Measurements from ENCODE around the gene CUBN. TPM values are rescaled to one million over a fixed set of nuclear protein-coding genes. Genes with fewer than 3 reads are reported as not detected.

The CUBN gene
- 1 to 10 TPM; 3.2 to 3.7 TPM for total RNA-seq

DNA sequence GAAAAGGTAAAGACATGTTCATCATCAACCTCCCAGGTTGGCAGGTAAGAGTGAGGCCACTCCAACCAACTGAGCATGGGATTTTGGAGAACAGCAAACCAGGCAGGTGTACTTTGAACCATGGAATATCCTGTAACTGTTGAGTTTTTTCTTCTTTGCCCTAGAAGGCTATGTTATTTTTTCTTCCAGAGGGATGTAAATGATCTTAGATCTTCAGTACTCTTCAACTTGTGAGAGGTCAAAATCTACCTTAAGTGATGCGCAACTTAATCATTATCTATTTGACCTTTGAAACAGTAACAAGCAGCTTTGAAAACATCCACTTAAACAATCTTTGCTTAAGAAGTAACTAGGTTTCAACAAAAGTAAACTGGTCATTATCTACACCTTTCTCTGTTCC lies at the start of gene CUBN:
TSS of gene CUBN (minus strand) at position 71 of the 400 bp plus-strand sequence. CDS start at position 25, 46 bp downstream.
- Mint-ChIP-seq H3K4me1 (peaks cover 18% of the 10 kb centered on the region), H3K4me3 (no peak within 1 kb of the TSS), H3K27me3 (no peaks in the 10 kb centered on the region), H3K27ac (no peak within 1 kb of the TSS), H3K36me3 (peaks cover 5% of the 10 kb centered on the region), H3K9me3 (no peaks in the 10 kb centered on the region)
- POLR2A ChIA-PET = no interaction called here
- DNase-seq = no peak
- no peak for ATAC-seq (ENCODE audit: low read depth)

DNA sequence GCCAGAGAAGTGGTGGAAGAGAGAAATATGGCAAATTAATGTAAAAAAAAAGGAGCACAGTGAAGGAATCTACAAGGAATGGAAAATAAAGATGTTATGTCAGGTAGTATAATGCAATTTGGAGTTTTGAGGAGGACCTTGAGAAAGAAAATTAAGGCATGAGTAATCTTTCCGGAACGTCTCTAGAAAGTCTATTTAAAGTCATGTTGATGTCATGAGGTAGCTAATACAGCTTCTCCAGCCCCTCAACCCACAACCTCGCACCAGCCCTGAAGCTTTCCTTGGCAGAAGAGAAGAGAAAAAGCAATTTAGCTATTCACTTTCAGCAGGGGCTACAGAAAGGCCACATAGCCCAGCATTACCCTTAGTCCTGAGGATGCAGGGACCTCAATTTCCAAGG lies 49.4 kb upstream of the CUBN start:
- POLR2A ChIA-PET = interaction anchor here (0.7 kb wide), 1 partner anchor 27 kb away, joined by 3 read pairs; no protein-coding TSS in a partner anchor
- Mint-ChIP-seq H3K4me3 (no peak overlapping the region), H3K27ac (no peak overlapping the region), H3K36me3 (peaks cover 3% of the 10 kb centered on the region), H3K4me1 (peaks cover 19% of the 10 kb centered on the region), H3K27me3 (no peaks in the 10 kb centered on the region), H3K9me3 (no peaks in the 10 kb centered on the region)
- no peak for ATAC-seq (ENCODE audit: low read depth)
- DNase-seq = no peak

DNA sequence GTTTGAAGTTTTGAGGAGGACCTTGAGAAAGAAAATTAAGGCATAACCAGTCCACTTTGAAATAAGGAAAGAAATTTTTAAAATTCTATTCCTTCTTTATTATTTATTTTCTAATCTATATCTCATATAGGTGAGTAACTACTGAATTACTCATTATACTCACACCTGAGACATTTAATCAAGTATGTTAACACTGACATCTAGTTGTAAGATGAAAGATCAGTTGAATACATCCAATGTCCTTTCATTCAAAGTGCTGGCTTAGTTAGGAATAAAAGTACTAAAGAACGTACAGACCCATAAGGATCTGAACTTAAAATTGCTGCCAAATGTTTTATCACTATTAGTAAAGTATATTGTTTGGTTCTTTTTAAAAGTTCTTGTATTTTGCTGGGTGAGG lies 48.4 kb upstream of the CUBN start:
- ATAC-seq (ENCODE audit: low read depth) = no peak
- POLR2A ChIA-PET = interaction anchor here (0.6 to 1.1 kb wide), 2 partner anchors 10 to 23 kb away, joined by 3 to 4 read pairs; partner anchors contain the start of gene TRDMT1

DNA sequence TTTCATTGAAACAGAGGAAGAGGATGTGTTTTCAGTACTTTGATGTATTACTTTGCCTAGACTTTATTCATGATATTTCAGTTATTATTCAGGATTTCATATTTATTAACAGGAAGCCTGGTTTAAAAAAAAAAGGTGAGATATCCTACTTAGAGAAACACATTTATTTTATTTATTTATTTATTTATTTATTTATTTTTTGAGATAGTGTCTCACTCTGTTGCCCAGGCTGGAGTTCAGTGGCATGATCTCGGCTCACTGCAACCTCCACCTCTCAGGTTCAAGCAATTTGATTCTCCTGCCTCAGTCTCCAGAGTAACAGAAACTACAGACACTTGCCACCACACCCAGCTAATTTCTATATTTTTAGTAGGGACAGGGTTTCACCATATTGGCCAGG lies 47.4 kb upstream of the CUBN start:
- ATAC-seq (ENCODE audit: low read depth) = no peak

More for the DNA sequence above, 48.4 kb upstream of the CUBN start:
- peaks cover 21% of the 10 kb centered on the region for H3K4me1 Mint-ChIP-seq
- H3K4me3 Mint-ChIP-seq = no peak overlapping the region
- peaks cover 2% of the 10 kb centered on the region for H3K9me3 Mint-ChIP-seq
- H3K27ac Mint-ChIP-seq = no peak overlapping the region
- H3K27me3 Mint-ChIP-seq = no peaks in the 10 kb centered on the region
- no peak for DNase-seq
- H3K36me3 Mint-ChIP-seq = peaks cover 6% of the 10 kb centered on the region

DNA sequence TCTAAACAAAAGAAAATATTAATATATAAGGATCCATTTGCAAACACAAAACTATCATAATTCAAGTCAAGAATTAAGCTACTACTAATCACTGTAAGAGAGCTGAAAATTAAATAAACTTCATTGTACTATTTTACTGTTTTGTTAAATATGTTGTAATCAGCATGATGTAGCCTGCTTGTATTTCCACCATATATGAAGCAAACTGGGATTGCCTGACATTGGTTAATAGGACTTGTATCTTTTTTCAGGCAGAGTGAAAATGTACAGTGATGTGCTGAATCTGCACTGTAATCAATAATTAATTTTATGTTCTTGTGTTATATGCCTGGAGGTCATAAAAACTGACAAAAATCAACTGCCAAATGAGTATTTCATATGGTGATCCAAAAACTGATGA lies 46.5 kb upstream of the CUBN start:
- Mint-ChIP-seq H3K27ac (no peak overlapping the region), H3K4me1 (peaks cover 18% of the 10 kb centered on the region), H3K36me3 (peaks cover 10% of the 10 kb centered on the region), H3K9me3 (peaks cover 2% of the 10 kb centered on the region), H3K4me3 (no peak overlapping the region), H3K27me3 (no peaks in the 10 kb centered on the region)
- POLR2A ChIA-PET = interaction anchor here (1.7 kb wide), 1 partner anchor 54 kb away, joined by 12 read pairs; no protein-coding TSS in a partner anchor
- no peak for ATAC-seq (ENCODE audit: low read depth)
- DNase-seq = no peak

More for the DNA sequence above, 47.4 kb upstream of the CUBN start:
- H3K4me3 Mint-ChIP-seq = no peak overlapping the region
- peaks cover 2% of the 10 kb centered on the region for H3K9me3 Mint-ChIP-seq
- DNase-seq = no peak
- POLR2A ChIA-PET = interaction anchor here (1.1 kb wide), 1 partner anchor 24 kb away, joined by 3 read pairs; the partner anchor contains the start of gene TRDMT1
- no peak overlapping the region for H3K27ac Mint-ChIP-seq
- H3K4me1 Mint-ChIP-seq = peaks cover 21% of the 10 kb centered on the region
- H3K27me3 Mint-ChIP-seq = no peaks in the 10 kb centered on the region
- H3K36me3 Mint-ChIP-seq = peaks cover 6% of the 10 kb centered on the region

DNA sequence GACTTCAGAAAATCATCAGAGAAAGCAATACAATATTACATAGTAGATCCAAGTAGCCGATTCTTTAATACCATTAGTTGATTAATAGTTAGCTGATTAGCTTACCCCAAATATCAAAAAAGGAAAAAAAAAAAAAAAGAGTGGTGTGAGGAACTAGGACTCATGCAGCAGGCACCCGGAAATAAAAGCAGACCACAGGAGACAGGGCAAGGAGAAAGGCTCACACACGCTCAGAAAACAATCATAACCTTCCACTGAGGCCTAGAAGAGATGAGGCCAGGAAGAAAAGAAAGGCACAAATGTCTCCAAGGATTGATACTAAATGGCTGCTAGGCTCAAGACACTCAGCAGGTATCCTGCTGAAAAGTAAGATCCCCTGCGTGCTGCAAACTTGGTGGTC lies 45.9 kb upstream of the CUBN start:
- H3K4me3 Mint-ChIP-seq = peak overlapping the region; percentile 60
- no peaks in the 10 kb centered on the region for H3K27me3 Mint-ChIP-seq
- peaks cover 2% of the 10 kb centered on the region for H3K9me3 Mint-ChIP-seq
- H3K36me3 Mint-ChIP-seq = peaks cover 8% of the 10 kb centered on the region
- POLR2A ChIA-PET = interaction anchor here (1.7 kb wide), 1 partner anchor 54 kb away, joined by 12 read pairs; no protein-coding TSS in a partner anchor
- peak overlapping the region; percentile 63 for H3K27ac Mint-ChIP-seq
- H3K4me1 Mint-ChIP-seq = peaks cover 17% of the 10 kb centered on the region
- ATAC-seq (ENCODE audit: low read depth) (peak; percentile 87), DNase-seq (no peak)

DNA sequence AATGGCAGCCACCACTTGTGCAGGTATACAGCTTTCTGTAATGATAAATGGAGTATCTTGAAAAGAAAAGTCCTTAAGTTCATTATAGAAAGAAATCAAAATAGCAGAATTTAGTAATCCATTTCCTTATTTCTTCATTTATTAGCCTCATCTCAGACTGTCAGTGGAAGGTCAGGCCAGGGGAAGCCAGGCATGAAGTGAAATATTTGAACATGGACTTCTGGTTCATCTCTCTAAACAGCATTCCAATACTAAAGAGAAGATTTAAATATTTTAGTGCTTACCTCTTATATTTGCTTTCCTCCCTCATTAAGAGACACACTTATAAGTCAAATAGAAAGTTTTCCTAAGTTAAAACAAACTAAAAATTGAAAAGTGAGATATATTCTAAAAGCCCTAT lies 45.0 kb upstream of the CUBN start:
- POLR2A ChIA-PET = interaction anchor here (1.7 kb wide), 1 partner anchor 55 kb away, joined by 12 read pairs; no protein-coding TSS in a partner anchor
- H3K36me3 Mint-ChIP-seq = peaks cover 8% of the 10 kb centered on the region
- H3K9me3 Mint-ChIP-seq = peaks cover 2% of the 10 kb centered on the region
- DNase-seq (no peak), ATAC-seq (ENCODE audit: low read depth) (no peak)
- no peaks in the 10 kb centered on the region for H3K27me3 Mint-ChIP-seq
- peaks cover 22% of the 10 kb centered on the region for H3K4me1 Mint-ChIP-seq
- H3K27ac Mint-ChIP-seq = no peak overlapping the region
- no peak overlapping the region for H3K4me3 Mint-ChIP-seq

DNA sequence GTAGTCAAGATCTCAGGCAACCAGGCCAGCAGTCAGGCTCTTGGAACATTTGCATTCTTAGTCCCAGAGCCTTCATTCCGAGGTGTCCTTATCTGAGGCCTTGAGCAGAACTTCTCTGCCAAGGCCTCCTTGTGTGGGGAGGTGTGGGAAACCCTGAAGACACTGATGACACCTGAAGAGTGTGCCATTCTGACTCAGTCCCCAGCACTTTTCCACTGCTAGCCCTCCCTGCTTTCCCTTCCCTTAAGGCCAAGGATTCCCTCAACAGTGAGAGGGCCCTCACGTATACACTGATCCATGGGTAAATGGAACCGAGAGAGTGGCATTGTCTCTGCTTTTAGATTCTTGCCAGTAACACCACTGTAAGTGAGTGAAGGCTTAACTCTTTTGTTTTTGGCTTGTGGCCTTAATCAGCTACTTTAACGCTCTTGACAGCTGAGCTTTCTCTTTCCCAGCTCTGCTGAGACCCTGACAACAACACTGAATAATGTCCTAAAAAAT lies 41.6 kb upstream of the CUBN start:
- H3K9me3 Mint-ChIP-seq = peaks cover 2% of the 10 kb centered on the region
- H3K27ac Mint-ChIP-seq = no peak overlapping the region
- H3K4me3 Mint-ChIP-seq = no peak overlapping the region
- POLR2A ChIA-PET = no interaction called here
- no peak for ATAC-seq (ENCODE audit: low read depth)
- H3K27me3 Mint-ChIP-seq = no peaks in the 10 kb centered on the region
- H3K4me1 Mint-ChIP-seq = peaks cover 25% of the 10 kb centered on the region
- DNase-seq = no peak
- H3K36me3 Mint-ChIP-seq = peaks cover 15% of the 10 kb centered on the region

DNA sequence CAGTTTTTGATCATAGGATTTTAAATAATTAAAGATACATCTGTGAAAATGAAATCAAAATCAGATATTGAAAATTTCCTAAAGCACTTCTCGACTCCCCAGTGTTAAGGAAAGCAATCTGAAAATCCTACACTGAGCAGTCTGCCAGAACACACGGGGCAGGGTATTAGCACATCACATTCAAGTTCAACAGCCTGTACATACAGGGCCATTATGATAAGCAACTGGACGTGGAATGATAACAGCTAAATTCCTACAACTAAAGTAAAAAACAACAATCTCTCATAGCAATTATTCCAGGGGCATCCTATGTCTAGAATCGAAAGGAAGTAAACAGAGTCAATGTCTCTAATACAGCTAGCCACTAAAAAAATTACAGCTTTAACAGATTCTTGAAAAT lies 40.2 kb upstream of the CUBN start:
- Mint-ChIP-seq H3K27ac (no peak overlapping the region), H3K27me3 (no peaks in the 10 kb centered on the region), H3K4me1 (peaks cover 13% of the 10 kb centered on the region), H3K4me3 (no peak overlapping the region), H3K9me3 (peaks cover 2% of the 10 kb centered on the region), H3K36me3 (peaks cover 15% of the 10 kb centered on the region)
- DNase-seq = no peak
- POLR2A ChIA-PET = no interaction called here
- no peak for ATAC-seq (ENCODE audit: low read depth)

DNA sequence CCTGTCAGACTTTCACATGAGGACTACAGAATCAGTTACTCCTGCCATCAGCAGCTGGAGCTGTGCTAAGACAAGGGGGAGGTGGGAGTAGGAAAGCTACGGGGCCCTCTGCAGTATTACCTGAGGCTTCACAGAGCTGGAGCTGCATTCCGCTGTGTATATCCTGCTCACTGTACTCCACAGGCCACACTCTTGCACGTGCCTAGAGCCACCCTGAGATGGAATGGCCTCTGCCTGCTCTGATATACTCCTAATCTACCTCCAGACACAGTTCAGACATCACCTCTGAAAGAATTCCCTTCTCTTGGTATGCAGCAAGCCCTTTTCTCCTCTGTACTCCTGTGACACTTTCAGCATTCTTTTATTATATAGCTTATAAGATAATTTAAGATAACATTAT lies 37.1 kb upstream of the CUBN start:
- no peak overlapping the region for H3K27ac Mint-ChIP-seq
- POLR2A ChIA-PET = no interaction called here
- H3K4me3 Mint-ChIP-seq = no peak overlapping the region
- no peak for DNase-seq
- ATAC-seq (ENCODE audit: low read depth) = no peak
- H3K36me3 Mint-ChIP-seq = peaks cover 15% of the 10 kb centered on the region
- peaks cover 3% of the 10 kb centered on the region for H3K9me3 Mint-ChIP-seq
- no peaks in the 10 kb centered on the region for H3K27me3 Mint-ChIP-seq
- peaks cover 11% of the 10 kb centered on the region for H3K4me1 Mint-ChIP-seq

DNA sequence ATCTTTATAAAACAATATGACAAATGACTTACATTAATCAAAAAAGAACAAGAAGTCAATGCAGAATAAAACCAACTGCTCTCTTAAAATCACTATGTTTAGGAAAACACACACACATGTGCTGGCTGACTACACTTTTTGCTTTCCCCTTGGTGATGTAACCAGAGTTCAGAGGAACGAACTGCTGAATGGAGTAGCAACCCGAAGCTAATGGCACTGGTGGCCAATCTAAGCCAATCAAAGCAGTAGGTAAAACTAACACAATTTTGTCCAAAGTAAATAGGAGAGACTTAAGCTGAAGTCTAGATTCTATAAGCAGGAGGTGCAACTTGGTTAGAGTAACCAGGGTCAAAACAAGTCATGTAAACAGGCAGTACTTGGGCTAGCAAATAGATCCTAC lies 33.2 kb upstream of the CUBN start:
- H3K36me3 Mint-ChIP-seq = peaks cover 13% of the 10 kb centered on the region
- H3K9me3 Mint-ChIP-seq = peaks cover 3% of the 10 kb centered on the region
- POLR2A ChIA-PET = no interaction called here
- no peak overlapping the region for H3K27ac Mint-ChIP-seq
- no peaks in the 10 kb centered on the region for H3K27me3 Mint-ChIP-seq
- no peaks in the 10 kb centered on the region for H3K4me1 Mint-ChIP-seq
- H3K4me3 Mint-ChIP-seq = no peak overlapping the region
- ATAC-seq (ENCODE audit: low read depth) (no peak), DNase-seq (no peak)

DNA sequence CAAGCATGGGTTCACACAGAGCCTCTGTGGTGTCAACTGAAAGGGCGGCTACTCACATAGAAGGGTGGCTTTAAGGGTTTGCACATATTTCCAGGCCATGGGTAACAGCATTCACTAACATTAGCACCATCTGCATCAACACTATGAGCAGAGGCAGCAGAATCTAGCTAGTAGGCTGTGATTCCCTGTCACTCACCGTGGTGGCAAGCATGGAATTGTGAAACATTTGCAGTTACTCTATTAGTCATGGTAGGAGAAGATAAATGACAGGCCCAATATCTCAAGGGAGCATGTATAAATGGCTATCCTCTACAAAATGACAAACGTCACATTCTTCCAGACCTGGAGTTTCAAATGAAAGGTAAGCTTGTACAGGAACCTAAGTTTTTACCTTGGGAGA lies 32.2 kb upstream of the CUBN start:
- H3K27me3 Mint-ChIP-seq = no peaks in the 10 kb centered on the region
- peaks cover 3% of the 10 kb centered on the region for H3K9me3 Mint-ChIP-seq
- ATAC-seq (ENCODE audit: low read depth) = no peak
- POLR2A ChIA-PET = no interaction called here
- no peak for DNase-seq
- H3K27ac Mint-ChIP-seq = no peak overlapping the region
- no peaks in the 10 kb centered on the region for H3K4me1 Mint-ChIP-seq
- peaks cover 12% of the 10 kb centered on the region for H3K36me3 Mint-ChIP-seq
- no peak overlapping the region for H3K4me3 Mint-ChIP-seq

DNA sequence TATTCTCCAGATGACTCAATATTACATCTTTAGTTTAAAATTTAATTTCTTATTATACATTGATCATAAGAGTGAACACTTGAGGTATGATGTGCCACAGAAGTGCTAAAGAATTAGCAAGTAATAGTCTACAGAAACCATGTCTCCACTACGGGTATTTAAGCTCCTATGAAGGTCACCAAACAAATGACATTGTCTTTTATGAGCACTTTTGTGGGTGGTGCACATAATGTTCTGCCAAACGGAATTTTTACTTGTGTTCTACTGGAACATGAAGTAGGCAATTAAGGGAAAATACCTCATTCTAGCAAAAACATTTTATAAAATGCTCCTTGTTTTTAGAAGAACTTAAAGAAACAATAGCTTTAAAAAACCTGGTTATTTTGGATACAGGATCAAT lies 27.4 kb upstream of the CUBN start:
- Mint-ChIP-seq H3K9me3 (no peaks in the 10 kb centered on the region), H3K27me3 (no peaks in the 10 kb centered on the region)

DNA sequence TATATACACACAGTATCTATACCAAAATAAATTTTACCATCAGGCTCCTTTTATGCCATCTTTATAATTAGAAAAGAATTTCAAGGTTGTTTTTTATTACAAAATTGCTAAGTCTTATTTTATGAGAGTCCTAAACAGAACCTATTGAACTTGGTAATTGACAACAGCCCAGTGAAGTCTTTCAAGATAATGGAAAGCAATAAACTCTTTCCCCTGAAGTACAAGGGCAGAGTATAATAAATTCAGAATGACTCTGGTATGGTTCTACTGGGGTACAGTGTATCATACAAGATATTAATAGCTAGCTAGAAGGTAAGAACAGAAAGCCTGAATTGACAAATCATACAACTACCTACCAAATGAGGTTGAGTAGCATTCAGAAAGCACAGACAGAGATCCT lies 26.2 kb upstream of the CUBN start:
- H3K4me1 Mint-ChIP-seq = peaks cover 2% of the 10 kb centered on the region
- H3K4me3 Mint-ChIP-seq = no peak overlapping the region
- H3K27me3 Mint-ChIP-seq = no peaks in the 10 kb centered on the region
- H3K27ac Mint-ChIP-seq = no peak overlapping the region
- DNase-seq (no peak), ATAC-seq (ENCODE audit: low read depth) (no peak)
- POLR2A ChIA-PET = no interaction called here
- peaks cover 15% of the 10 kb centered on the region for H3K36me3 Mint-ChIP-seq
- H3K9me3 Mint-ChIP-seq = no peaks in the 10 kb centered on the region

More for the DNA sequence above, 27.4 kb upstream of the CUBN start:
- H3K4me1 Mint-ChIP-seq = peaks cover 2% of the 10 kb centered on the region
- POLR2A ChIA-PET = no interaction called here
- H3K36me3 Mint-ChIP-seq = peaks cover 13% of the 10 kb centered on the region
- H3K4me3 Mint-ChIP-seq = no peak overlapping the region
- H3K27ac Mint-ChIP-seq = no peak overlapping the region
- DNase-seq (no peak), ATAC-seq (ENCODE audit: low read depth) (no peak)
